Coronary artery (tissue), 2 donors: ENCODE measurements around the gene STRC.
"Not testable (repeated sequence)": the region's sequence is repeated elsewhere in the genome, so short reads cannot be mapped to it uniquely, and the experiment has no call there.

Experiments used
- DNase-seq: peaks from one replicate; pipeline ENCODE4 v3.0.0-alpha.2; 2017; ENCODE audit warnings: low spot score
- H3K27ac ChIP-seq, 2 donors: fragments of 200-600 bp; sonication (generic); one replicate each; pipeline ENCODE4 v1.5.1; 2016 to 2019
- H3K4me3 ChIP-seq: fragments of 200-600 bp; sonication (generic); 2 replicates; pipeline ENCODE4 v1.5.1; 2016; ENCODE audit warnings: mild to moderate bottlenecking, moderate library complexity
- TF ChIP-seq, protein P1 (sequence below): fragments of 200-600 bp; sonication (generic); IDR thresholded peaks from one replicate; pipeline ENCODE4 v1.5.1; 2019; ENCODE audit warnings: antibody characterized with exemption

Gene STRC

DNA sequence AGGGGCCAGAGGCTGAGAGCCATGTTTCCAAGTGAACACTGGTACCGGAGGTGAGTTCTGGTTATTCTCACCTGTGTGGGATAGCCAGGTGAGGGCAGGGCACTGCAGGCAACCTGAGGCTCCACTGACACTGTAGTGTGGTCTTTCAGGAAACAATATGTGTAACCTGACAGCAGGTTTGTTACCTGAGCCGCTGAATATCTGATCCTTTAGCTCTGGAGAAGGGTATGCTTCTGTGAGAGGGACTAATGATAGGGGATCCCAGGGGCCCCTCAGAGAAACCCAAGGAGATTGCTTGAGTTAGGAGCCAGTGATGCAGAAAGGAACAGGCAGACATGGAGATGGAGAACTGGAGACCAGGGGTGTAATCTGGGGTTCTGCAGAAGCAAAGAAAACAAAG, at the start of gene STRC:
STRC (minus strand) TSS at position 101 of the 400 bp plus-strand sequence; CDS start at position 23, 78 bp downstream.
- H3K4me3 ChIP-seq, H3K27ac ChIP-seq, DNase-seq: not testable (repeated sequence)

GRCh38 chr15:43666177-43666576, 47.6 kb upstream of the STRC start:
- DNase-seq, H3K27ac ChIP-seq, H3K4me3 ChIP-seq: not testable (repeated sequence)

DNA sequence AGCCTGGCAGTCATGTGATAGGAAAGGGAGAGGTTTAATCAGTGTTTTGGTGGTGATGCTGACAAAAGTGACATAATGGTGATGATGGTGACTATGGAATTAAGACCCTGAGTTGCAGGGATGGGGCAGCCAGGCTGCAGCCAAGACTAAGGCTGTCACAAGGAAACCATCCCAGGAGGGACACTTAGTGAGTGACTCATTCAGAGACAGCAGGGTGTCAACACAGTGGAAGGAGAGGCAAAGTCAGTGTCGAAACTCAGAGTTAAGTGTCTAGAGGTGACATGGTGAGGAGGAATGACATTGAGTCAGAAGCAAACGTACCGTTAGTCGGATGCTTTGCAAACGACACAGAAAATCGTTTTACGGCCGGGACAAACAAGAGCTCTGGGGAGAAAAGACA, 44.7 kb upstream of the STRC start:
- H3K27ac ChIP-seq, H3K4me3 ChIP-seq, DNase-seq: not testable (repeated sequence)

DNA sequence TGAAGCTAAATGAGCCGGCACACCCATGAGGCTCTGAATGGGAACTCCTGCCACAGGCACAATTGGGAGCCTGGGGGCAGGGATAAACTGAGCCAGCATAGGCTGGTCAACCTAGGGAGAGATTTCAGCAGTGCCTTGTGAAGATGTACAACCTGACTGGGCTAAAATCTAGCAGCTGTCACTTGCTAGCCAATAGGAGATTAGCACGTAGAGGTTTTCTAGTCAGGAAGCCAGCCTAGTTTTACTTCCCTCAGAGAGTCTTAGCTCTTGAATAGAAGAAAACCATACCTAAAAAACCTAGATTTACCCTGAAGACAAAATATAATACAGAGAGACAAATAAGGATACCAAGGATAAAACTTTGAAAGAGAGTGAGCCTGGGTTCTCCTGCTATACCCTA, 43.7 kb upstream of the STRC start:
- H3K4me3 ChIP-seq, DNase-seq, H3K27ac ChIP-seq: not testable (repeated sequence)

- not testable (repeated sequence) for H3K27ac ChIP-seq, DNase-seq, H3K4me3 ChIP-seq
Measured at GRCh38 chr15:43659727-43660126, 41.1 kb upstream of the STRC start.

- not testable (repeated sequence) for DNase-seq, H3K4me3 ChIP-seq, H3K27ac ChIP-seq
Measured at GRCh38 chr15:43649430-43649926, 30.9 kb upstream of the STRC start.

GRCh38 chr15:43648649-43649429, 30.2 kb upstream of the STRC start, which contains the start of gene CATSPER2:
Gene CATSPER2, minus strand, starts transcription at chr15:43648844. Its CDS starts 783 bp downstream, at chr15:43648061.
- TF ChIP-seq, protein P1, sequence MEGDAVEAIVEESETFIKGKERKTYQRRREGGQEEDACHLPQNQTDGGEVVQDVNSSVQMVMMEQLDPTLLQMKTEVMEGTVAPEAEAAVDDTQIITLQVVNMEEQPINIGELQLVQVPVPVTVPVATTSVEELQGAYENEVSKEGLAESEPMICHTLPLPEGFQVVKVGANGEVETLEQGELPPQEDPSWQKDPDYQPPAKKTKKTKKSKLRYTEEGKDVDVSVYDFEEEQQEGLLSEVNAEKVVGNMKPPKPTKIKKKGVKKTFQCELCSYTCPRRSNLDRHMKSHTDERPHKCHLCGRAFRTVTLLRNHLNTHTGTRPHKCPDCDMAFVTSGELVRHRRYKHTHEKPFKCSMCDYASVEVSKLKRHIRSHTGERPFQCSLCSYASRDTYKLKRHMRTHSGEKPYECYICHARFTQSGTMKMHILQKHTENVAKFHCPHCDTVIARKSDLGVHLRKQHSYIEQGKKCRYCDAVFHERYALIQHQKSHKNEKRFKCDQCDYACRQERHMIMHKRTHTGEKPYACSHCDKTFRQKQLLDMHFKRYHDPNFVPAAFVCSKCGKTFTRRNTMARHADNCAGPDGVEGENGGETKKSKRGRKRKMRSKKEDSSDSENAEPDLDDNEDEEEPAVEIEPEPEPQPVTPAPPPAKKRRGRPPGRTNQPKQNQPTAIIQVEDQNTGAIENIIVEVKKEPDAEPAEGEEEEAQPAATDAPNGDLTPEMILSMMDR = no peak
- no peak for DNase-seq
- H3K27ac ChIP-seq = no peak within 1 kb of the TSS
- no peak within 1 kb of the TSS for H3K4me3 ChIP-seq

GRCh38 chr15:43638464-43639204, 20.0 kb upstream of the STRC start:
- DNase-seq, H3K27ac ChIP-seq, H3K4me3 ChIP-seq: not testable (repeated sequence)

DNA sequence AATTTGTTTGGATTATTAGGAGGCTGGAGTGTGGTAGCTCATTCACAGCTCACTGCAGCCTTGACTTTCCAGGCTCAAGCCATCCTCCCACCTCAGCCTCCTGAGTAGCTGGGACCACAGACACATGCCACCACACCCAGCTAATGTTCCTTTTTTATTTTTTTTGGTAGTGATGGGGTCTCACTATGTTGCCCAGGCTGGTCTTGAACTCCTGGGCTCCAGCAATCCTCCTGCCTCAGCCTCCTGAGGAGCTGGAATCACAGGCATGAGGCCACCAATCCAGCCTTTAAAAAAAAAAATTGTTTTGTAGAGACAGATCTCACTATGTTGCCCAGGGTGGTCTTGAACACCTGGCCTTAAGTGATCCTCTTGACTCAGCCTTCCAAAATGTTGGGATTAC, 8.3 kb upstream of the STRC start:
- not testable (repeated sequence) for H3K4me3 ChIP-seq, DNase-seq, H3K27ac ChIP-seq

DNA sequence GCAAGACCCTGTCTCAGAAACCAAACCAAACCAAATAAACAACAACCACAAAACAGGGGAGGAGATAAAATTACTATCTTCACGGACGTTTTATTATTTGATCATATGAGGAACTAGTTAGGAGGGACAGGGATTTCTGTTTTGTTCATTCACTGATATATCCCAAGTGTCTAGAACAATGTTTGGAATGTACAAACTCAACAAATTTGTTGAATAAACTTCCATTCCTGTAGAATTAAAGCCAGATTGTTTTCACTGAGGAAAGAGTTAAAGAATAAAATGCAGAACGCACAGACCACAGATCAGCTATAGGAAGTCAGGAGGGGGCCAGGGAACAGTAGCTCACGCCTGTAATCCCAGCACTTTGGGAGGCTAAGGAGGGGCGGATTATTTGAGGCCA, 6.5 kb upstream of the STRC start:
- TF ChIP-seq, protein P1 = no peak
- no peak for DNase-seq
- H3K27ac ChIP-seq = no peak overlapping the region
- no peak overlapping the region for H3K4me3 ChIP-seq

DNA sequence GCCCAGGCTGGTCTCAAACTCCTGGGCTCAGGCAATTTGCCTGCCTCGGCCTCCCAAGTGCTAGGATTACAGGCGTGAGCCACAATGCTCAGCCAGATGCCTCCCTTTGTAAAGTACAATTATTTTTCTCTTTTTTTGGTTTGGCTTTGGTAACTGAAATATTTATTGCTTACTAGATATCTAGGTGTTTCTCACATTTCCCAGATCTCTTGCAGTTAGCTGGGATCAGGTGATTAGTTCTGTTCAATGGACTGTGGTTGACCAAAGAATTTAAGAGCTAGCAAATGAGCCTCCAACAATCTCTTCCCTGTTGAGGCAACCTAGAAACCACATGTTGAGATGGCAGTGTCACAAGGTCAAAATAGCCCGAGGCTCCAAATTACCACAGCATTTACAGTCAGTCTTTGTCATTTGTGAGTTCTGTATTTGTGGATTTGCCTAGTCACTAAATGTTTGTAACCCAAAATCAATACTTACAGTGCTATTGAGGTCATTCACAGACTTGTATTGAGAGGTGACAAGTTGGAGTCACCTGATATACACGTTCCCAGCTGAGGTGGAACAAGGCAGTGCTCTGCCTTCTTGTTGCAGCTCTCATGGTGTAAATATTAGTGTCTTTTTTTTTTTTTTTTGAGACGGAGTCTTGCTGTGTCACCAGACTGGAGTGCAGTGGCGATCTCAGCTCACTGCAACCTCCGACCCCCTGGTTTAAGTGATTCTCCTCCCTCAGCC, 3.6 kb upstream of the STRC start:
- H3K4me3 ChIP-seq, DNase-seq, H3K27ac ChIP-seq: not testable (repeated sequence)

DNA sequence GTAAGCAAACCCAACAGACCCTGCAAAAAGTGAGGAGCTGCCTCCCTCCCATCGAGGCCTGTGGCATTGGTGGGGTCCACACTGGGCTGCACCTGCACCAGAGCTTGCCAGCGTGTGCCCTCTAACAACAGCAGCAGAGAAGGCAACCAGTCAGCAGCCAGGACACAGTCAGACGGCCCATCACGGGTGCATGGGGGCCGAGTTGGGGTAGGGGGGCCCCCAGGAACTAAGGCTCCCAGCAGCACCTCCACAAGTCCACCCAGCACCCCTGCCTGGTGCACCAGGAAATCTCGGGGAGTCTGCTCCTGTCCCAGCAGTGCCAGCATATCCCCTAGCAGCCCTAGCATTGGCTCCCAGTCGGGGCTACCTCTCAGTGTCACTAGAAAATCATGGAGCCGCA, 850 bp downstream of the STRC start:
- H3K4me3 ChIP-seq, H3K27ac ChIP-seq, DNase-seq: not testable (repeated sequence)

GRCh38 chr15:43602233-43602632, 16.4 kb downstream of the STRC start:
- DNase-seq, H3K27ac ChIP-seq, H3K4me3 ChIP-seq: not testable (repeated sequence)

DNA sequence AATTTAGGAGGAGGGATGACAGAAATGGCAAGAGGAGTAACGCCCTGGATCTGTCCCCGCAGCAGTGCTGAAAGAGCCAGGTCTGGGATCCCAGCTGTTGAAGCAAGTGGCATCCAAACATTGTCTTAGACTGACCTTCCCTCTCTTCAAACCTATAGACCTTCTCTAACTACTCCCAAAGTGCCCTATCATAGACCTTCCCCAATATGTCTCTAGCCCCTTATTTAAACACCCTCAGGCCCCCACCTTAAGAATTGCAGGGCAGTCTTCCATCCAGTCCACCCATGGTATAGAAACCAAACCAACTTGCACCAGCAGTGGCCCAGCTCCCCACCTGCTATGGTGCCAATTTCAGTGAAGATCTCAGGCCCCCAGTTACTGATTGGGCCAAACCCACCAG, 18.4 kb downstream of the STRC start:
- not testable (repeated sequence) for DNase-seq, H3K4me3 ChIP-seq, H3K27ac ChIP-seq

GRCh38 chr15:43599131-43599530, 19.5 kb downstream of the STRC start:
- DNase-seq, H3K4me3 ChIP-seq, H3K27ac ChIP-seq: not testable (repeated sequence)
